RPMI8226 (cell line): ENCODE data around the gene MIEF2.
A peak's percentile ranks its signal among the peaks of the same experiment; 100 is the strongest.
"Not testable (repeated sequence)": the region's sequence is repeated elsewhere in the genome, so short reads cannot be mapped to it uniquely, and the experiment has no call there.

Experiments used
- DNase-seq: peaks from one replicate; pipeline ENCODE4 v3.0.0-alpha.2; 2015

The MIEF2 gene

DNA sequence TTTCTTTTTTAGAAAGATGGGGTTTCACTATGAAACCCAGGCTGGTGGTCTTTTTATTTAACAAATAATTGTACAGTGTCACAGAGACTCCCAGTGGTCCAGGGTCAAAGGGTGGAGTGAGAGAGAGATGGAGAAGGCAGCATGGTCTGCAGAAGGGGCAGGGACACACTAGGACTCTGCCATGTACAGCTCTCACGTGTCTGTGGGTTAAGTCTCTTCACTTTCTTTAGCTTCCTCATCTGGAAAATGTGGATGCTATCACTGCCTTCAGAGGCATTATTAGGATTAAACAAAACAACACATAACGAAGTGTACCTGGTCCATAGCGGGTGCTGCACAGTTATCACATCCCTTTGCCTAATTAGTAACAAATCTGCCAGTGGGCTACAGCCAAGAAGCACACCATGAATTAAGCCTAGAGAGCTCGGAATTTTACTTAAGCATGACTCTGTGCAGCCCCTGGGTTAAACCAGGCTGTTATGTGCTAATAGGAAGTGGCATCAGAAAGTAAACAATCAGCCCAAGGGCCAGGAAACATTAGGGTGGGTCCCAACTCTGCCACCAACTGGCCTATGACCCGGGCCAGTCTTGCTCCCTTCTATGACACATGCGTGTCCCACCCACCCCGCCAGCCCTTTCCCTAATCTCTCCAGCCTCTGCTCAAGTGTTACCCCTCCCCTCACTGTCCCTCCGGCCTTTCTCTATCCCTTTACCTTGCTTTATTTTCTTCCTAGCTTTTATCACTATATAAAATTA lies 40.4 kb downstream of the MIEF2 start:
- no peak for DNase-seq

DNA sequence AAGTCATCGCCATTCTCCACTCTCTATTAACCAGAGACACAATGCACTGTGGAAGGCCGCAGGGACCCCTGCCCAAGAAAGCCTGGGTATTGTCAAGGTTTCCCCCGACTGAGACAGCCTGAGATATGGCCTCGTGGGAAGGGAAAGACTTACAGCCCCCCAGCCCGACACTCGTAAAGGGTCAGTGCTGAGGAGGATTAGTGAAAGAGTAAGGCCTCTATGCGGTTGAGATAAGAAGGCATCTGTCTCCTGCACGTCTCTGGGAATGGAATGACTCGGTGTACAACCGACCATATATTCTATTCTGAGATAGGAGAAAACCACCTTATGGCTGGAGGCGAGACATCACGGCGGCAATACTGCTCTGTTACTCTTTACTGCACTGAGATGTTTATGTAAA lies 42.7 kb downstream of the MIEF2 start:
- DNase-seq: not testable (repeated sequence)

DNA sequence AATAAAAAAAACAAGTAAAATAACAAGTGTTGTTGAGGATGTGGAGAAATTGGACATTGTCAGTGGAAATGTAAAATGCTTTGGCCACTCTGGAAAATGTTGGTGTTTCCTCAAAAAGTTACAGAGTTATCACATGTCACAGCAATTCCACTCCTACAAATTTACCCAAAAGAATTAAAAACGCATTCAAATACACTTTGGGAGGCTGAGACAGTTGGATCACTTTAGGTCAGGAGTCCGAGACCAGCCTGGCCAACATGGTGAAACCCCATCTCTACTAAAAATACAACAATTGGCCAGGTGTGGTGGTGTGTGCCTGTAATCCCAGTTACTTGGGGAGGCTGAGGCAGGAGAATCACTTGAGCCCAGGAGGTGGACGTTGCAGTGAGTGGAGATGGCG lies 48.7 kb downstream of the MIEF2 start:
- no peak for DNase-seq

DNA sequence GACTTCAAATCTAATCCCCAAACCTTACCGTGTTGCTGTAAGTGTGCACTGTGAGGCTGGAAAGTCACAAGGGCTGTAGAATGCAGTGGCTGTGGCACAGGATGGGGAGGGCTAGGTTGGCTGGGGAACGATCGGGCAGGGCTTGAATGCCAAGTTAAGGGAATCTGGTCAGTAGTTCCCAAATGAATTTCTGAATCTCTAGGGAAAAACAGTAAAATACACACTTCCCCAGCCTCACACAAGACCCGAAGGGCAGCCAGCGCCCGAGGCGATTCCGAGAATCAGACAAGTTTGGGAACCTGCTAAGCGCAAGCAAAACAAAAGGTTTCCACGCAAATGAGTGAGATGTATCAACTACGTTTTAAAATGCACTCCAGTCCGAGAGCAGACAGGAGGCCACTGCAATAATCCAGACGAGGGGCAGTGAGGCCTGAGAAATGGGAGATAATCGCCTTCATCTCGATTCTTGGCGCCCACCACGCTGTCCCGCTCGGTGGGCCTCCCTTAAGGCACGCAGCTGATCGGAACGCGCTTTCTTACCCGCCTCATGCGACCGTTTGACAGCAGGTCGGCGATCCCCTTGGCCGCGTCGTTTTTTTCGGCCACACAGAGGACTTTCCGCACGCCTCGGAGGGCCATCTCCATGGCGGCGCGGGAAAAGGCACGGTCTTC lies 53.7 kb downstream of the MIEF2 start:
- peak; percentile 33 for DNase-seq

DNA sequence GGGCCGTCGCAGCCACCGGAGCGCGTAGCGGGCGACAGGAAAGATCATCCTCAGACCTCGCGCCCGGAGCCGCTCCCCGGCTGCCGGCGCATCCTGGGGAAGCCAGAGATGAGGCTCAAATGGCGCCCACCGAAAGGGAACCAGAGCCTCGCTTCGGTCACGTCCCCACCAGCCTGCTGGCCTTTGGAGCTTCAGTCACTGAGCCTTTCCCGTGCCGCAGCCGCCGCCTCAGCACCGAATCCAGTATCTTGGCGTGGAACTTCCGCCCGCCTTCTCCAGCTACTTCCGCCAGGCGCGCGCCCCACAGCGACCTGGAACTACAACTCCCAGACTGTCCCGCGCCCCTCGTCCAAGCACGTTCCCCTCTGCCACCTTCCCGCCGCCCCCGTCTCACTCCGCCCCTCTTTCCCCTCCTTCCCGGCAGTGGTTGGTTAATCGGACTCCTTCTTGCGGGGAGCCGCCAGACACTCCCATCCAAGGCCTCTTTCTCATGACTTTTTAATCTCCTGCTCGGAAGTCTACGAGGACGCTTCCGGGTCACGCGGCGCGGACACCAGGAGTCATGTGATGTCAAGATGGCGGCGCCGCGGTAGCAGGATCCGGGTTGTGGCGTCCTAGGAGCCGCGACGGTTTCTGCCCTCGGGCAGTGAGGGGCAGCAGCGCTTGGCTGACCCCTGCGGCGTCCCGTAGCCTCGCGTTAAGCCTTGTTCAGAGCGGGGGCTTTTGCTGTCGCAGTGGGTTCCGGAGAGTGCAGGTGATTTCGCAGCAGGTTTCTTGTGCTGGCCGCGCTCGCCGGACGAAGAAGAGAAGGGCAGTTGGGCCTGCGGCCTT lies 54.5 kb downstream of the MIEF2 start, which contains the start of the genes SMCR8 and TOP3A:
Gene SMCR8 (plus strand): TSS at position 563 of the 831 bp plus-strand sequence. CDS start 497 bp downstream, outside the sequence.
Gene TOP3A (minus strand): TSS at position 264 of the 831 bp plus-strand sequence. CDS start 216 bp downstream, at position 48.
- DNase-seq: peak; percentile 97

DNA sequence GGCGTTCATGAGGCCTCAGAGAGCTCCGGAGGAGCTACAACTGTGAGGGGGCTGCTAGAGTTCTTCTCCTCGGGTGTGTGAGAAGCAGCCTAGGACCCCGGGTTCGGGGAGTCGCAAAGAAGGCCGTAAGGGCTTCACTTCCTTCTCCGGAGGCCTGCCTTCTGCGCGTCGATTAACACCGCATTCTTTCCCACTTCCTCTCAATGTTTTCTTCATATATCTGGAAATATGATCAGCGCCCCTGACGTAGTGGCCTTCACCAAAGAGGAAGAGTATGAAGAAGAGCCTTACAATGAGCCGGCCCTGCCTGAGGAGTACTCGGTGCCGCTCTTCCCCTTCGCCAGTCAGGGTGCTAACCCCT lies 55.1 kb downstream of the MIEF2 start:
- peak; percentile 22 for DNase-seq

DNA sequence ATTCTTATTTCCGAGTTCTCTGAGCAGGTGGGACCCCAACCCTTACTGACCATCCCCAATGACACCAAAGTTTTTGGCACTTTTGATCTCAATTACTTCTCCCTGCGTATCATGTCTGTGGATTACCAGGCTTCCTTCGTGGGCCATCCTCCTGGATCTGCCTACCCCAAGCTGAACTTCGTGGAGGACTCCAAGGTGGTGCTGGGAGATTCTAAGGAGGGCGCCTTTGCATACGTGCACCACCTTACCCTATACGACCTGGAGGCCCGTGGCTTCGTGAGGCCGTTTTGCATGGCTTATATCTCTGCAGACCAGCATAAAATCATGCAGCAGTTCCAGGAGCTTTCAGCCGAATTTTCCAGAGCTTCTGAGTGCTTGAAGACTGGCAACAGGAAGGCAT lies 55.5 kb downstream of the MIEF2 start:
- DNase-seq: no peak
